Breast epithelium (tissue), 4 donors: ENCODE results near the gene ZNF687. TPM values are rescaled to one million over a fixed set of nuclear protein-coding genes. Genes with fewer than 3 reads are reported as not detected.

ENCODE experiments used
- DNase-seq, 2 donors: peaks; one replicate each; pipeline ENCODE4 v3.0.0-alpha.2; 2019; ENCODE audit warnings: low spot score in 2 of 2
- H3K27ac ChIP-seq, 2 donors: fragments of 200-600 bp; sonication (generic) in 1 of 2; one replicate each; pipeline ENCODE4 v1.5.1; 2016 to 2019; ENCODE audit warnings: mild to moderate bottlenecking in 1 of 2
- H3K27me3 ChIP-seq, 2 donors: fragments of 200-600 bp; sonication (generic) in 1 of 2; one replicate each; pipeline versions ENCODE4 v1.5.1 to v1.6.0; 2017 to 2019; ENCODE audit warnings: control low read depth in 1 of 2, mild to moderate bottlenecking in 1 of 2
- H3K36me3 ChIP-seq: fragments of 200-600 bp; one replicate; pipeline ENCODE4 v1.5.1; 2019
- H3K4me1 ChIP-seq, 2 donors: fragments of 200-600 bp; sonication (generic); one replicate each; pipeline ENCODE4 v1.5.1; 2016 to 2019; ENCODE audit warnings: control low read depth in 1 of 2
- H3K4me3 ChIP-seq, 3 donors: fragments of 200-600 bp; sonication (generic); 1 replicate in 2 of 3; 2 replicates in 1 of 3; pipeline ENCODE4 v1.5.1; 2016 to 2019; ENCODE audit warnings: mild to moderate bottlenecking in 3 of 3, moderate library complexity in 2 of 3
- H3K9me3 ChIP-seq, 2 donors: fragments of 200-600 bp; sonication (generic) in 1 of 2; one replicate each; pipeline ENCODE4 v1.5.1; 2016 to 2019; ENCODE audit warnings: control low read depth in 1 of 2
- CTCF ChIP-seq, 3 donors: fragments of 450-650 bp; IDR thresholded peaks; one replicate each; pipeline ENCODE4 v1.5.1; 2016 to 2017; ENCODE audit warnings: antibody characterized with exemption in 3 of 3, mild to moderate bottlenecking in 3 of 3, moderate library complexity in 3 of 3
- POLR2A ChIP-seq: fragments of 450-650 bp; IDR thresholded peaks from one replicate; pipeline ENCODE4 v1.6.1; 2016; ENCODE audit warnings: antibody characterized with exemption, mild to moderate bottlenecking, moderate library complexity
- POLR2AphosphoS5 ChIP-seq, 3 donors: sonication (generic); formaldehyde crosslinking; IDR thresholded peaks; one replicate each; pipeline ENCODE4 v1.6.1; 2017; ENCODE audit warnings: antibody characterized with exemption in 3 of 3
- intact Hi-C: fragments of 100-400 bp; cut with DNase I; formaldehyde crosslinking; loops from one replicate; pipeline ENCODE4 v1.15.1; 2023; ENCODE audit warnings: low total_unique reads
- total RNA-seq, 3 donors: library from RNA; depleted of rRNA; stranded (reverse); fragments of >200 nt; gene quantifications; one replicate each; pipeline ENCODE4 v1.1.0, GENCODE V29; 2016

Gene ZNF687
- total RNA-seq, 3 donors from 2014 or later = 20.6 to 31.6 (median 25.9) TPM

GRCh38 chr1:151292207-151293030 is 10.3 kb downstream of the ZNF687 start:
- H3K27ac ChIP-seq = no peak overlapping the region
- DNase-seq = no peak
- H3K4me1 ChIP-seq = no peaks in the 10 kb centered on the region
- H3K4me3 ChIP-seq = no peak overlapping the region
- intact Hi-C loops = no loop called here
- peaks cover 10% of the 10 kb centered on the region for H3K36me3 ChIP-seq
- no peaks in the 10 kb centered on the region for H3K27me3 ChIP-seq
- H3K9me3 ChIP-seq = no peaks in the 10 kb centered on the region
- no peak for TF ChIP-seq CTCF (IDR thresholded peaks at IDR 0.05)
- no peak for TF ChIP-seq POLR2AphosphoS5 (IDR thresholded peaks at IDR 0.05)
- TF ChIP-seq POLR2A = no peak

GRCh38 chr1:151293093-151293492 is 11.0 kb downstream of the ZNF687 start:
- DNase-seq = no peak
- intact Hi-C loops = no loop called here
- TF ChIP-seq POLR2AphosphoS5 (IDR thresholded peaks at IDR 0.05) (no peak), CTCF (IDR thresholded peaks at IDR 0.05) (no peak), POLR2A (no peak)
- Histone ChIP-seq H3K4me1 (no peaks in the 10 kb centered on the region), H3K27me3 (no peaks in the 10 kb centered on the region), H3K9me3 (no peaks in the 10 kb centered on the region), H3K4me3 (no peak overlapping the region), H3K36me3 (peaks cover 10% of the 10 kb centered on the region), H3K27ac (peak overlapping the region in 1 of 2 donors; percentile 7)

DNA sequence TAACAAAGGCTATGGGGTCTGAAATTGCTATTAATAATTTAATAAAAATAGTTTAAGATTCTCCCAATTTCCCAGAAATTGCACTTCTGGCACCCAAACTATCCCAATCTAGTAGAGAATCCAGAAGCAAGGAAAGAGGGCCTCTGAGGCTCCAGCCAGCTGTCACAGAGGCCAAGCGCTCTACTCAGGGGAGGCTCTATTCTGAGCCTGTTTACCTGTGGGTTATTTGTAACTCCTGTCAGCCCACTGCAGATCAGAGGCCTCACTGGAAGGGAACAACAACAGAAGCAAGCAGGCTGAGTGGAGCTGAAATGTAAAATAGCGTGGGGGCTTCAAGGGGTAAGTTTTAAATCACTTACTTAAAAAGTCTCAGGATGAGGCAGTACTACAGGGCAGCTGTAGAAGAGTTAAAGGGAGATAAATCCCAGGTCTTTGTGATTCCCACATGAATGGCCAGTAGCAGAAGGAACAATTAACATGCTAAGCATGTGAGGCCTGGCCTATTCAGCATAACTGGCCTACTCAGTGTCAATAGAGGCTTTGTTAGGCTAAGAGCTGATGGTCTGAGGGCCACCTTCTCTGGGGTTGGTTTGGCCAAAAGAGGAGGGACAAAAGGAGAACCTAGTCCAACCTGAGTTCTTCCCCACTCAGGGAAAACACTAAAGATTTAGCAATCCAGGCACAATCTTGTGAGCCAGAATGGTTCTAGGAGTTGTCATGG is 12.8 kb downstream of the ZNF687 start:
- Histone ChIP-seq H3K4me1 (no peaks in the 10 kb centered on the region), H3K27me3 (no peaks in the 10 kb centered on the region), H3K9me3 (no peaks in the 10 kb centered on the region), H3K27ac (no peak overlapping the region), H3K4me3 (no peak overlapping the region), H3K36me3 (peaks cover 19% of the 10 kb centered on the region)
- TF ChIP-seq POLR2A = no peak
- intact Hi-C loops = loop anchor here (5.0 kb wide), 1 partner anchor 47 kb away; no protein-coding TSS in a partner anchor
- DNase-seq = no peak

- Histone ChIP-seq H3K27me3 (no peaks in the 10 kb centered on the region), H3K4me1 (peaks cover 8 to 16% of the 10 kb centered on the region in 2 donors), H3K9me3 (no peaks in the 10 kb centered on the region), H3K4me3 (no peak overlapping the region), H3K36me3 (peaks cover 8% of the 10 kb centered on the region), H3K27ac (peak overlapping the region; percentile 80 to 86)
- intact Hi-C loops = no loop called here
- no peak for TF ChIP-seq POLR2AphosphoS5 (IDR thresholded peaks at IDR 0.05)
- TF ChIP-seq CTCF (IDR thresholded peaks at IDR 0.05) = no peak
- TF ChIP-seq POLR2A = no peak
- no peak for DNase-seq
These were observed 27.8 kb downstream of the ZNF687 start for GRCh38 chr1:151309811-151310323.

DNA sequence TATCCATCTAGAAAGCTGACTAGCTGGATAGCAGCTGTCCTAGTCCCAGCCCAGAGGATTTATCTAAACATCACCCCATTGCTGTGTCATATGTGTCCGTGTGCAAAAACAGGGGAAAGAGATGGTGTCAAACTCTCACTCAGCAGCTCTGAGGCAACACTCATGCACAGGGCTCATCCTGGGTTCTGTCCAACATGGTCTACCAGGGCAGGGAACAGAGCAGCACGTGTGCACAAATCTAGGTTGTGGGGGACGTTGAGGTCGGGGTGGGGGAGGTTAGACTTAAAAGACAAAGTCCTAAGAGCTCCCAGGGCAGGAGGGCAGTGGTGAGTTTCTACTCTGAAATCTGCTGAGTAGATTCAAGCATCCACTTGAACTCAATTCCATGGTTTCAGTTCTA is 28.9 kb downstream of the ZNF687 start:
- Histone ChIP-seq H3K27me3 (no peaks in the 10 kb centered on the region), H3K36me3 (peaks cover 8% of the 10 kb centered on the region), H3K4me1 (peaks cover 8 to 16% of the 10 kb centered on the region in 2 donors), H3K4me3 (no peak overlapping the region), H3K27ac (peak overlapping the region; percentile 80 to 86), H3K9me3 (no peaks in the 10 kb centered on the region)
- intact Hi-C loops = no loop called here
- DNase-seq = no peak
- no peak for TF ChIP-seq POLR2AphosphoS5 (IDR thresholded peaks at IDR 0.05)
- no peak for TF ChIP-seq CTCF (IDR thresholded peaks at IDR 0.05)
- TF ChIP-seq POLR2A = no peak
